Uterus (tissue), 2 donors: ENCODE results near the gene LUC7L2.

ENCODE experiments used
- CTCF ChIP-seq, 4 experiments: fragments of 200-600 bp in 2 of 4; fragments of 450-650 bp in 2 of 4; sonication (generic) in 2 of 4; IDR thresholded peaks; one replicate each; pipeline ENCODE4 v1.5.1; 2016 to 2019; ENCODE audit warnings: antibody characterized with exemption in 4 of 4, mild to moderate bottlenecking in 2 of 4, moderate library complexity in 1 of 4
- POLR2A ChIP-seq, 2 donors: fragments of 450-650 bp; IDR thresholded peaks; one replicate each; pipeline ENCODE4 v1.6.1; 2016; ENCODE audit warnings: antibody characterized with exemption in 2 of 2, mild to moderate bottlenecking in 1 of 2, moderate library complexity in 1 of 2

GRCh38 chr7:139427788-139428187, 68.1 kb downstream of the LUC7L2 start:
- TF ChIP-seq CTCF (IDR thresholded peaks at IDR 0.05) (no peak), POLR2A (IDR thresholded peaks at IDR 0.05) (no peak)
